ENCODE results near the gene AARS2.
A peak's percentile ranks its signal among the peaks of the same experiment; 100 is the strongest.
"Not testable (repeated sequence)": the region's sequence is repeated elsewhere in the genome, so short reads cannot be mapped to it uniquely, and the experiment has no call there.

The AARS2 gene

DNA sequence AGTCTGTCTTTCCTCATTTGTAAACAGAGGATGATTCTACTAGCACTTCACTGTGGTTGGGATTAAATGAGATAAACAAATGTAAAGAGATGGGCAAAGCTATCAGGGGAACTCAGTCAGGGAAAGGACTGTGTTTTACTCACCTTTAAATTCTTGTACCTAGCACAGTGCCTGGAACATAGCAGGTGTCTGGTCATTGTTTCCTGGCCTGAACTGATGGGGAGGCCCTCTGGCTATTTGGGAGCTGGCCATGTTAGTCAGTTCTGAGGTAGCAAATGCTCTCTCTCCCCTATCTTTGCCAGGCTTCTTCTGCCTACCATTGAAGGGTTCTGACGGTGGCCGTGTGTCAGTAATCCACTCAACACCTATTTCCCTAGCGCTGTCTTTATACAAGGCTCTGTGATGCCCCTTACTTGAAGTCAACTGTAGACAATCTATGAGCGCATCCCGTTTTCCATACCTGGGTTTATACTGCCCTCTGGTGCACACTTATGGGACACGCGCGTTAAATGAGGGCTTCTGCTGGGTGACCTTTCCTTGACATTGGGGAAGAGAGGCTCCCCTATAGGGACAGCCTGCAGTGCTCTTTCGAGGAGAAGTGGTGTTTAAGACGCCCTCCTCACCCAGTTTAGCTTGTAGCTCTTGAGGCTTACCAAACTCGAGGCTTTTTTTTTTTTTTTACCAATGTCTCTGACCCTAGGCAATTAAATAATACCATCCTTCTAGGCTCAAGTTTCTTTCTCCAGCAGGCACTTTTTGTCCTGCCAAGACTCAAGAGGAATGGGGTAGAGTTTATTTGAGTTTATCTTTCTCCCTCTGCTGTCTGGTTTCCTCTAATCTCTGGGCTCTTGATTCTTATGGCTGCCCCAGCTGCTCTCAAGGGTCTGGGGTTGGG is 25.3 kb upstream of the AARS2 start:
- Histone ChIP-seq H3K27ac (no peak overlapping the region), H3K4me3 (no peak overlapping the region)
- TF ChIP-seq, protein P1, sequence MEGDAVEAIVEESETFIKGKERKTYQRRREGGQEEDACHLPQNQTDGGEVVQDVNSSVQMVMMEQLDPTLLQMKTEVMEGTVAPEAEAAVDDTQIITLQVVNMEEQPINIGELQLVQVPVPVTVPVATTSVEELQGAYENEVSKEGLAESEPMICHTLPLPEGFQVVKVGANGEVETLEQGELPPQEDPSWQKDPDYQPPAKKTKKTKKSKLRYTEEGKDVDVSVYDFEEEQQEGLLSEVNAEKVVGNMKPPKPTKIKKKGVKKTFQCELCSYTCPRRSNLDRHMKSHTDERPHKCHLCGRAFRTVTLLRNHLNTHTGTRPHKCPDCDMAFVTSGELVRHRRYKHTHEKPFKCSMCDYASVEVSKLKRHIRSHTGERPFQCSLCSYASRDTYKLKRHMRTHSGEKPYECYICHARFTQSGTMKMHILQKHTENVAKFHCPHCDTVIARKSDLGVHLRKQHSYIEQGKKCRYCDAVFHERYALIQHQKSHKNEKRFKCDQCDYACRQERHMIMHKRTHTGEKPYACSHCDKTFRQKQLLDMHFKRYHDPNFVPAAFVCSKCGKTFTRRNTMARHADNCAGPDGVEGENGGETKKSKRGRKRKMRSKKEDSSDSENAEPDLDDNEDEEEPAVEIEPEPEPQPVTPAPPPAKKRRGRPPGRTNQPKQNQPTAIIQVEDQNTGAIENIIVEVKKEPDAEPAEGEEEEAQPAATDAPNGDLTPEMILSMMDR (IDR thresholded peaks at IDR 0.05) = peak; percentile 53
- DNase-seq (ENCODE audit: low spot score) = no peak

- TF ChIP-seq, protein P1 (IDR thresholded peaks at IDR 0.05) = no peak
- Histone ChIP-seq H3K4me3 (no peak overlapping the region), H3K27ac (no peak overlapping the region)
- no peak for DNase-seq (ENCODE audit: low spot score)
Measured at GRCh38 chr6:44335631-44336030, 22.5 kb upstream of the AARS2 start.

DNA sequence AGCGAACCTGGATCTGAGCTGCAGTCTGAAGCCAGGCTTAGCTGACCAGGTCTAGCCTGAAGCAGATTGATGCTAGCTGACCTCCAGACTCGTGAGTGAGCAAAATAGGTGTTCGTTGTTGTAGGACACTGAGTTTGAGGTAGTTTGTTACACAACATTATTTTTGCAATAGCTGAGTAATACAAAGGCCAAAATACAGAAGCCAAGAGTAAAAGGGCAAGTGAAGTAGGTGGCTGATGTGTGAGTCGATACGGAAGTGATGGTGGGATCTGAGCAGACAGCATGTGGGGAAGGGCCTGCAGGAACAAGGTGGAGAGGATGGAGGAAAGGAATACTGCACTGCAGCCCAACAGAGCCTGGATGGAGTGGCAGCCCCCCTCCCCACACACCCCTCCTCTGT is 20.8 kb upstream of the AARS2 start:
- no peak overlapping the region for H3K27ac ChIP-seq
- no peak for DNase-seq (ENCODE audit: low spot score)
- no peak overlapping the region for H3K4me3 ChIP-seq
- TF ChIP-seq, protein P1 (IDR thresholded peaks at IDR 0.05) = no peak

- H3K27ac ChIP-seq = no peak overlapping the region
- no peak overlapping the region for H3K4me3 ChIP-seq
- no peak for DNase-seq (ENCODE audit: low spot score)
- TF ChIP-seq, protein P1 (IDR thresholded peaks at IDR 0.05) = no peak
Measured at GRCh38 chr6:44333273-44333919, 20.2 kb upstream of the AARS2 start.

DNA sequence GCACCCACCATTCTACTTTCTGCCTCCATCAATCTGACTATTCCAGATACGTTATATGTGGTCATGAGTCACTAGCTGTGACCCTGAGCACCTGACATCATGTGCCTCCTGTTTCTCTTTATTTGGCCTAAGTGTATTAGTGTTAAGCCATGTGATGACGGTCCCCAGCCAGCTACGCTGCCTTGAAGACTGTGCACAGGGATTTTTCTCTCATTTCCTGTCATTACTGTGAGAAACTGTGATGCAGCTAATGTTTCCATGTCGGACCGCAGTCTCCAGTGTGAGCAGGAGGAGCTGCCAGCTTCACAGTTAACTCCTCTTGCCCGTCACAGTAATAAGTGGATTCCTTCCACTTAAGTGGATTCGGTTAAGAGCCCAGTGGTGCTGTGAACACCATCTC is 19.4 kb upstream of the AARS2 start:
- TF ChIP-seq, protein P1 (IDR thresholded peaks at IDR 0.05) = no peak
- H3K4me3 ChIP-seq = no peak overlapping the region
- no peak for DNase-seq (ENCODE audit: low spot score)
- H3K27ac ChIP-seq = no peak overlapping the region

- H3K27ac ChIP-seq = no peak overlapping the region
- H3K4me3 ChIP-seq = no peak overlapping the region
- DNase-seq (ENCODE audit: low spot score) = no peak
- TF ChIP-seq, protein P1 (IDR thresholded peaks at IDR 0.05) = no peak
Measured at GRCh38 chr6:44329858-44330257, 16.7 kb upstream of the AARS2 start.

DNA sequence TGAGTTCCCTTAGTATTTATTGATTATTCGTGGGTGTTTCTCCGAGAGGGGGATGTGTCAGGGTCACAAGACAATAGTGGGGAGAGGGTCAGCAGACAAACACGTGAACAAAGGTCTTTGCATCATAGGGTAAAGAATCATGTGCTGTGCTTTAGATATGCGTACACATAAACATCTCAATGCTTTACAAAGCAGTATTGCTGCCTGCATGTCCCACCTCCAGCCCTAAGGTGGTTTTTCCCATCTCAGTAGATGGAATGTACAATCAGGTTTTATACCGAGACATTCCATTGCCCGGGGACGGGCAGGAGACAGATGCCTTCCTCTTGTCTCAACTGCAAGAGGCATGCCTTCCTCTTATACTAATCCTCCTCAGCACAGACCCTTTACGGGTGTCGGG is 15.1 kb upstream of the AARS2 start:
- DNase-seq (ENCODE audit: low spot score); H3K27ac ChIP-seq; H3K4me3 ChIP-seq: not testable (repeated sequence)

Data from coronary artery (tissue), 2 donors.